ENCODE data around the gene TENT4B.

Gene TENT4B

DNA sequence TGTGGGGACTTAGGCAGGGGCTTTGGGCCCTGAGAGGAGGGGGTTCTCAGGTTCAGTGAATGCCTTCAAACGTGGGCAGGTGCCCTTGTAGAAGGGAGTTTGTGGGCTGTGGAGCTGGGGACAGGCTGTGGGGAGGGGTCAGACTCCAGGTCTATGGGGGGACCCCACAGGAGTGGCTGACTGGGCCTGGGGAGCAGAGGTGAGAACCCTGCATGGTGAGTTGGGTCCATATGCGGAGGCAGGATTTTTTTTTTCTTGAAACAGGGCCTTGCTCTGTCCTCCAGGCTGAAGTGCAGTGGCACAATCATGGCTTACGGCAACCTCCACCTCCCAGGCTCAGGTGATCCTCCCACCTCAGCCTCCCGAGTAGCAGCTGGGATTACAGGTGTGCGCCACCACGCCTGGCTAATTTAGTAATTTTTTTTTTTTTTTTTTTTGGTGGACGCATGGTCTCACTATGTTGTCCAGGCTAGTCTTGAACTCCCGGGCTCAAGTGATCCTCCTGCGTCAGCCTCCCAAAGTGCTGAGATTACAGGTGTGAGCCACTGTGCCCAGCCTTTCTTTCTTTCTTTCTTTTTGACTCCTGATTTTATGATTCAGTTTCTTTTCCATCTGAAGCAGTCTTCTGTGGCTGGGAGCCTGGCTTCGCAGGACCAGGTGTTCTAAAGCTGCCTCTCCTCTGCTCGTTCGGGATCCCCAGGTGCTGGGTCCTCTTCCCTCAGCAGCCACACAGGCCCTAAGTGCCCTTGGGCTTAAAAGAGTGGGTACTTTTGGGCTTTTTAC, 94.2 kb downstream of the TENT4B start:
- Mint-ChIP-seq H3K36me3 (ENCODE audit: low read depth) (no peaks in the 10 kb centered on the region), H3K27me3 (peaks cover 5% of the 10 kb centered on the region), H3K27ac (peak overlapping the region; percentile 35), H3K9me3 (no peaks in the 10 kb centered on the region), H3K4me3 (peak overlapping the region; percentile 59), H3K4me1 (peaks cover 10% of the 10 kb centered on the region)
- DNase-seq = no peak
- ATAC-seq = no peak

DNA sequence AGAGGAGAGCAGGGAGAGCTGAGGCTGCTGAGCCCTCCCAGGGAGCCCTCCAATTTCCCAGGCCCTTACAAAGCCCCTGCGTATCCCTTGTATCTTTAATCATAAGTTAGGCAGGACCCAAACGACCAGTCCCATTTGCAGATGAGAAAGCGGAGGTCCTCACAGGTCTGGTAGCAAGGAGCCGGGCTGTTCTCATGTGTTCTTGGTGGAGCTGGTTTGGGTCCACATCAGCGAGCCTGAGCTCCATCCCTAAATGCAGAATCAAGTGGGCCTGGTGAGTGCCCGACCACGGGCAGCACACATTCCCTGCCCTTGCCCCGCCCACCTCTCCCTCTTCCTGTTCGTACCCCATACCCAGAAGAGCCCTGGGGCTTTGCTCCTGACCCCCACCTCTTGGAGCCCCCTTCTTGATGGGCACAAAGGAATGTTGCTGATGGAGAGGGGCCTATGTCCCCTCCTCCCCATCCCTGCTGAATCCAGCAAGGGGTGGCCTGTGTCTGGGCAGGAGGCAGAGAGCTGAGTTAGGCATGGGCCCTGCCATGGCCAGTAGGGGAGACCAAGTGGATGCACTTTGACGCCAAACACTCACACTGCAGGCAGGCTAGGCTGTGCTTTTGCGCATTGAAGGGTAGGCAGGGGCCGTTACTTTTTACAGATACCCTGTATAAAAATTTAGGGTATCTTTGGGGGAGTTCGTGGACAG, 95.0 kb downstream of the TENT4B start:
- Mint-ChIP-seq H3K4me3 (no peak overlapping the region), H3K4me1 (peaks cover 10% of the 10 kb centered on the region), H3K9me3 (no peaks in the 10 kb centered on the region), H3K36me3 (ENCODE audit: low read depth) (no peaks in the 10 kb centered on the region), H3K27ac (no peak overlapping the region), H3K27me3 (peaks cover 4% of the 10 kb centered on the region)
- no peak for ATAC-seq
- DNase-seq = no peak

- H3K27me3 Mint-ChIP-seq = peaks cover 4% of the 10 kb centered on the region
- peaks cover 10% of the 10 kb centered on the region for H3K4me1 Mint-ChIP-seq
- ATAC-seq (no peak), DNase-seq (no peak)
- no peaks in the 10 kb centered on the region for H3K9me3 Mint-ChIP-seq
- no peak overlapping the region for H3K27ac Mint-ChIP-seq
- no peaks in the 10 kb centered on the region for H3K36me3 Mint-ChIP-seq (ENCODE audit: low read depth)
- H3K4me3 Mint-ChIP-seq = no peak overlapping the region
Observed at GRCh38 chr16:50248845-50249244, 95.7 kb downstream of the TENT4B start.

- H3K27ac Mint-ChIP-seq = no peak overlapping the region
- DNase-seq (no peak), ATAC-seq (peak; percentile 50)
- peaks cover 3% of the 10 kb centered on the region for H3K4me1 Mint-ChIP-seq
- peaks cover 4% of the 10 kb centered on the region for H3K27me3 Mint-ChIP-seq
- no peaks in the 10 kb centered on the region for H3K36me3 Mint-ChIP-seq (ENCODE audit: low read depth)
- no peak overlapping the region for H3K4me3 Mint-ChIP-seq
- no peaks in the 10 kb centered on the region for H3K9me3 Mint-ChIP-seq
Observed at GRCh38 chr16:50251375-50252081, 98.4 kb downstream of the TENT4B start.

GRCh38 chr16:50252082-50252611, 99.0 kb downstream of the TENT4B start:
- ATAC-seq (no peak), DNase-seq (no peak)
- Mint-ChIP-seq H3K4me3 (no peak overlapping the region), H3K9me3 (no peaks in the 10 kb centered on the region), H3K27me3 (no peaks in the 10 kb centered on the region), H3K4me1 (peaks cover 3% of the 10 kb centered on the region), H3K27ac (no peak overlapping the region), H3K36me3 (ENCODE audit: low read depth) (no peaks in the 10 kb centered on the region)

DNA sequence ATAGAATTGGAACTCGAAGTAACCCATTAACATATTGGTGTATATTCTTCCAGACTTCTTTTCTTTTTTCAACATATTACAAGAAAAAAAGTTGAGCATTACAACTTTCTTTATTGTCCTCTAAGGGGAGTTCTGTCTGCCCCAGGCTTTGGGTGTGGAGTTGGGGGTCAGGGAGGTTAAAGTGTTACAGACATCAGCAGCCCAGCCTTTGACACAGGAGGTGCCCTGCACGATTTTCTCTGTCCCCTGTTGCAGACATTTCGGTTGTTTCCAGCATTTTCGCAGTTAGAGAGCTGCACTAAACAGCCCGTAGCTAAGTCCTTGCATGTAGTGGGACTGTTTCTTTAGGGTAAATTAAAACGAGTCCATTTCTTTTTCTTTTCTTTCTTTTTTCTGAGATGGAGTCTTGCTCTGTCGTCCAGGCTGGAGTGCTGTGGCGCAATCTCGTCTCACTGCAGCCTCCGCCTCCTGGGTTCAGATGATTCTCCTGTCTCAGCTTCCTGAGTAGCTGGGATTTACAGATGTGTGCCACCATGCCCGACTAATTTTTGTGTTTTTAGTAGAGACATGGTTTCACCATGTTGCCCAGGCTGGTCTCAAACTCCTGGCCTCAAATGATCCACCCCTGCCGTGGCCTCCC, 99.9 kb downstream of the TENT4B start:
- Mint-ChIP-seq H3K9me3 (no peaks in the 10 kb centered on the region), H3K4me1 (peaks cover 3% of the 10 kb centered on the region), H3K27ac (no peak overlapping the region), H3K36me3 (ENCODE audit: low read depth) (no peaks in the 10 kb centered on the region), H3K27me3 (no peaks in the 10 kb centered on the region), H3K4me3 (no peak overlapping the region)
- DNase-seq (no peak), ATAC-seq (no peak)

GRCh38 chr16:50253514-50253910, 100.4 kb downstream of the TENT4B start:
- Mint-ChIP-seq H3K9me3 (no peaks in the 10 kb centered on the region), H3K27ac (no peak overlapping the region), H3K4me3 (no peak overlapping the region), H3K27me3 (no peaks in the 10 kb centered on the region), H3K4me1 (peaks cover 3% of the 10 kb centered on the region), H3K36me3 (ENCODE audit: low read depth) (no peaks in the 10 kb centered on the region)
- no peak for ATAC-seq
- DNase-seq = no peak

DNA sequence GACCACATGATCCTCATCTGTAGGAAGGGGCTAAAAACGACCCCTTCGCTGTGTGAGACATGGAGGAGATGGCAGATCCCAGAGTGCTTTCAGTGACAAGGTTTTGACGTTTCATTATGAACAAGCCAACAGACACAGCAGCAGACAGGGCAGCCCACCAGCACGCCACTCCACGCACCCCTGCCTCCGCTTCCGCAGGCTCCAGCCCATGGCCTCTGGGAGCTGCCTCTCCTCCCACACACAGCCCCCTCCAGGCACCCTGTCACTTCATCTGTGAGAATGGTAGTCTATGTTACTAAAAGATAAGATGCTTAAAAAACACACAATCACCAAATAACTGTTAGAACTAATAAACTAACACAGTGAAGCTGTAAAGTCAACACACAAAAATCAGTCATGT, 101.0 kb downstream of the TENT4B start:
- ATAC-seq (no peak), DNase-seq (no peak)
- Mint-ChIP-seq H3K27ac (no peak overlapping the region), H3K9me3 (no peaks in the 10 kb centered on the region), H3K4me1 (peaks cover 3% of the 10 kb centered on the region), H3K36me3 (ENCODE audit: low read depth) (no peaks in the 10 kb centered on the region), H3K27me3 (no peaks in the 10 kb centered on the region), H3K4me3 (no peak overlapping the region)

GRCh38 chr16:50255538-50255937, 102.4 kb downstream of the TENT4B start:
- ATAC-seq (no peak), DNase-seq (no peak)
- Mint-ChIP-seq H3K4me1 (peaks cover 15% of the 10 kb centered on the region), H3K27me3 (peaks cover under 1% of the 10 kb centered on the region), H3K4me3 (no peak overlapping the region), H3K27ac (no peak overlapping the region), H3K9me3 (no peaks in the 10 kb centered on the region), H3K36me3 (ENCODE audit: low read depth) (no peaks in the 10 kb centered on the region)

GRCh38 chr16:50256604-50257003, 103.5 kb downstream of the TENT4B start:
- DNase-seq (no peak), ATAC-seq (no peak)
- peaks cover 2% of the 10 kb centered on the region for H3K27me3 Mint-ChIP-seq
- no peak overlapping the region for H3K4me3 Mint-ChIP-seq
- no peaks in the 10 kb centered on the region for H3K9me3 Mint-ChIP-seq
- no peak overlapping the region for H3K27ac Mint-ChIP-seq
- H3K4me1 Mint-ChIP-seq = peaks cover 14% of the 10 kb centered on the region
- H3K36me3 Mint-ChIP-seq (ENCODE audit: low read depth) = no peaks in the 10 kb centered on the region

GRCh38 chr16:50257876-50258275, 104.8 kb downstream of the TENT4B start:
- ATAC-seq (no peak), DNase-seq (no peak)
- no peak overlapping the region for H3K4me3 Mint-ChIP-seq
- no peak overlapping the region for H3K27ac Mint-ChIP-seq
- H3K9me3 Mint-ChIP-seq = no peaks in the 10 kb centered on the region
- peaks cover 2% of the 10 kb centered on the region for H3K27me3 Mint-ChIP-seq
- no peaks in the 10 kb centered on the region for H3K36me3 Mint-ChIP-seq (ENCODE audit: low read depth)
- H3K4me1 Mint-ChIP-seq = peaks cover 19% of the 10 kb centered on the region

GRCh38 chr16:50259334-50260205, 106.5 kb downstream of the TENT4B start:
- H3K36me3 Mint-ChIP-seq (ENCODE audit: low read depth) = no peaks in the 10 kb centered on the region
- H3K4me1 Mint-ChIP-seq = peaks cover 35% of the 10 kb centered on the region
- H3K4me3 Mint-ChIP-seq = no peak overlapping the region
- H3K27ac Mint-ChIP-seq = no peak overlapping the region
- no peaks in the 10 kb centered on the region for H3K9me3 Mint-ChIP-seq
- no peak for ATAC-seq
- peaks cover 2% of the 10 kb centered on the region for H3K27me3 Mint-ChIP-seq
- DNase-seq = no peak

DNA sequence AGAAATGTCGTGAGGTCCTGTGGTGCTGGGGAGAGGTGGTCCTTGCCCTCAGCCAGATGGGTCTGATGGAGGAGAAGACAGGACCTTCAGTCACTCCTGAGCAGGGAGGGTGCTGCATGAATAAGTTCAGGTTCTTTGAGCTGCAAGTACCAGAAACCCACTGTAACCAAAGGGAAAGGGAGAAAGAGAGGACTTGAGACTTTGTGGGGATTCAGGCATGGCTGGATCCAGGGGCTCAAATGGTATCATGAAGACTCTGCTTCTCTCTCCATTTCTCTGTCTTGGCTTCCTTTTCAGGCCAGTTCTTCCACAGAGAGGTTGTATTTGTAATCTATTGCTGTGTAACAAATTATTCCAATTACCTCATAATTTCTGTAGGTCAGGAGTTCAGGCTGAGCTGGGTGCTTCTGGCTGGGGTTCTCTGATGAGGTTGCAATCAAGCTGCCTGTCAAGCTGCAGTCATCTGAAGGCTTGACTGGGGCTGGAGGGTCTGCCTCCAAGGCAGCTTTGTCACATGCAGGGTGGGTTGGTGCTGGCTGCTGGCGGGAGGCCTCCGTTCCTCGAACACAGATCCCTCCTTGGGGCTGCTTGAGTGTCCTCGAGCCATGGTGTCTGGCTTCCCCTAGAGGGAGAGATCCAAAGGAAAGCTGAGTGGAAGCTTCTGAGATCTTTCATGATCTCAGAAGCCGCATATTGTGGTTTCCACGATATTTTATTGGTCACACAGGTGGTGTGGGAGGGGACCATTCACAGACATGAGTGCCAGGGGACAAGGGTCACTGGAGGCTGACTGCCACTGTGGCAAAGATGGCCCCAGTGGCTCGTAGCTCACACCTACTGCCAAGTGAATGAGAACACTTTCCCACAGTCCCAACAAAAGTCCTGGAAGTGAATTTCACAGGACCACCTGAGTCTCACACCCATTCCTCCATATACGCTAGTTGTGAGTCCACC, 107.4 kb downstream of the TENT4B start:
- peaks cover 44% of the 10 kb centered on the region for H3K4me1 Mint-ChIP-seq
- no peak overlapping the region for H3K27ac Mint-ChIP-seq
- no peak for DNase-seq

More for the DNA sequence above, 107.4 kb downstream of the TENT4B start:
- no peak for ATAC-seq
- Mint-ChIP-seq H3K36me3 (ENCODE audit: low read depth) (no peaks in the 10 kb centered on the region), H3K9me3 (no peaks in the 10 kb centered on the region), H3K27me3 (peaks cover 2% of the 10 kb centered on the region), H3K4me3 (no peak overlapping the region)

All from activated naive CD8-positive, alpha-beta T cell treated with anti-CD3 and anti-CD28 coated beads, Interleukin-2, amount 50 U/mL, for 24 hours (primary cell).